PFSK-1 (cell line): ENCODE data around the gene STH.

Experiments used
- POLR2AphosphoS5 ChIP-seq: IDR thresholded peaks from 2 replicates; pipeline ENCODE4 v1.6.1; 2012; ENCODE audit warnings: low read depth, mild to moderate bottlenecking, control low read depth, low read length, moderate library complexity
- SIN3A ChIP-seq: IDR thresholded peaks from 2 replicates; pipeline ENCODE4 v1.6.1; 2012; ENCODE audit warnings: mild to moderate bottlenecking, low read length, moderate library complexity, borderline replicate concordance; ENCODE audit not compliant: insufficient read depth
- TF ChIP-seq, protein P1 (sequence below), 2 experiments: IDR thresholded peaks; 2 replicates each; pipeline versions ENCODE4 v1.6.1 to v1.8.0; 2011 to 2012; ENCODE audit warnings: low read depth in 2 of 2, low read length in 2 of 2, control low read depth in 1 of 2, inconsistent platforms in 1 of 2, mild to moderate bottlenecking in 1 of 2, moderate library complexity in 1 of 2; ENCODE audit not compliant: insufficient read depth in 1 of 2

DNA sequence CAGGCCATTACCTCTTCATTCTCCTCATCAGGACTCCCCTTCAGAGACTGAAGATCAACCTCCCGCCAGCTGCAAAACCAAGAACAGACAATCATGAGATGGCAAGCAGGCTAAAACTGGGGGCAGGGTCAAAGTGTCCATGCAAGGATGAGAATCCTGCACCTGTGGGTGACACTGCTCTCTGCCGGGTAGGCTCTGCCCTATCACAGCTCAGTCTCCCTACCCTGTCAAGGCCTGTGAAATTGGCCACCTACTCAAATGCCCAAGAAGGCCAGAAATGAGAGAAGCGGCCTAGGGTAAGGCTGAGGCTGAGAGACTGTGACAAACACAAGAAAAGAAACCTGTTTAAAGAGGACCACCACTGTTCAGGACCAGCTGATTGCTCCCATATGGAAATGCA lies 34.3 kb downstream of the STH start:
- no peak for TF ChIP-seq POLR2AphosphoS5
- TF ChIP-seq SIN3A: no peak
- TF ChIP-seq, protein P1, sequence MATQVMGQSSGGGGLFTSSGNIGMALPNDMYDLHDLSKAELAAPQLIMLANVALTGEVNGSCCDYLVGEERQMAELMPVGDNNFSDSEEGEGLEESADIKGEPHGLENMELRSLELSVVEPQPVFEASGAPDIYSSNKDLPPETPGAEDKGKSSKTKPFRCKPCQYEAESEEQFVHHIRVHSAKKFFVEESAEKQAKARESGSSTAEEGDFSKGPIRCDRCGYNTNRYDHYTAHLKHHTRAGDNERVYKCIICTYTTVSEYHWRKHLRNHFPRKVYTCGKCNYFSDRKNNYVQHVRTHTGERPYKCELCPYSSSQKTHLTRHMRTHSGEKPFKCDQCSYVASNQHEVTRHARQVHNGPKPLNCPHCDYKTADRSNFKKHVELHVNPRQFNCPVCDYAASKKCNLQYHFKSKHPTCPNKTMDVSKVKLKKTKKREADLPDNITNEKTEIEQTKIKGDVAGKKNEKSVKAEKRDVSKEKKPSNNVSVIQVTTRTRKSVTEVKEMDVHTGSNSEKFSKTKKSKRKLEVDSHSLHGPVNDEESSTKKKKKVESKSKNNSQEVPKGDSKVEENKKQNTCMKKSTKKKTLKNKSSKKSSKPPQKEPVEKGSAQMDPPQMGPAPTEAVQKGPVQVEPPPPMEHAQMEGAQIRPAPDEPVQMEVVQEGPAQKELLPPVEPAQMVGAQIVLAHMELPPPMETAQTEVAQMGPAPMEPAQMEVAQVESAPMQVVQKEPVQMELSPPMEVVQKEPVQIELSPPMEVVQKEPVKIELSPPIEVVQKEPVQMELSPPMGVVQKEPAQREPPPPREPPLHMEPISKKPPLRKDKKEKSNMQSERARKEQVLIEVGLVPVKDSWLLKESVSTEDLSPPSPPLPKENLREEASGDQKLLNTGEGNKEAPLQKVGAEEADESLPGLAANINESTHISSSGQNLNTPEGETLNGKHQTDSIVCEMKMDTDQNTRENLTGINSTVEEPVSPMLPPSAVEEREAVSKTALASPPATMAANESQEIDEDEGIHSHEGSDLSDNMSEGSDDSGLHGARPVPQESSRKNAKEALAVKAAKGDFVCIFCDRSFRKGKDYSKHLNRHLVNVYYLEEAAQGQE (IDR thresholded peaks at IDR 0.05; ENCODE audit: insufficient read depth in 1 of 2, low read depth in 2 of 2, low read length in 2 of 2): no peak
